Thyroid gland (tissue), 4 donors: ENCODE data around the gene MCTS1. TPM values are rescaled to one million over a fixed set of nuclear protein-coding genes. Genes with fewer than 3 reads are reported as not detected.

Experiments
- DNase-seq, 2 donors: peaks; one replicate each; pipeline ENCODE4 v3.0.0-alpha.2; 2019
- H3K27ac ChIP-seq, 3 donors: fragments of 200-600 bp; sonication (generic); 1 replicate in 2 of 3; 2 replicates in 1 of 3; pipeline ENCODE4 v1.5.1; 2016 to 2019; ENCODE audit warnings: mild to moderate bottlenecking in 1 of 3, moderate library complexity in 1 of 3
- H3K27me3 ChIP-seq: fragments of 200-600 bp; sonication (generic); one replicate; pipeline ENCODE4 v1.5.1; 2019
- H3K36me3 ChIP-seq, 2 donors: fragments of 200-600 bp; sonication (generic); one replicate each; pipeline ENCODE4 v1.5.1; 2016 to 2019
- H3K4me1 ChIP-seq, 2 donors: fragments of 200-600 bp; sonication (generic); one replicate each; pipeline ENCODE4 v1.5.1; 2017 to 2019
- H3K4me3 ChIP-seq, 3 donors: fragments of 200-600 bp; sonication (generic); replicated peaks in 1 of 3; 1 replicate in 2 of 3; 2 replicates in 1 of 3; pipeline ENCODE4 v1.5.1; 2016; ENCODE audit warnings: mild to moderate bottlenecking in 1 of 3
- H3K9me3 ChIP-seq: fragments of 200-600 bp; sonication (generic); one replicate; pipeline ENCODE4 v1.5.1; 2017
- CTCF ChIP-seq, 6 experiments: fragments of 200-600 bp in 3 of 6; fragments of 450-650 bp in 3 of 6; sonication (generic) in 3 of 6; IDR thresholded peaks; one replicate each; pipeline ENCODE4 v1.5.1; 2016 to 2019; ENCODE audit warnings: antibody characterized with exemption in 6 of 6, mild to moderate bottlenecking in 2 of 6, inconsistent platforms in 1 of 6, moderate library complexity in 1 of 6
- POLR2A ChIP-seq, 2 donors: fragments of 450-650 bp; IDR thresholded peaks; one replicate each; pipeline ENCODE4 v1.6.1; 2017; ENCODE audit warnings: antibody characterized with exemption in 2 of 2, mild to moderate bottlenecking in 2 of 2, moderate library complexity in 1 of 2
- WGBS, 2 donors: methylation state at CpG; one replicate each; pipeline ENCODE4 v1.1.5; 2017; 5-methylcytosine and 5-hydroxymethylcytosine counted together
- intact Hi-C: fragments of 100-400 bp; cut with DNase I; formaldehyde crosslinking; loops from one replicate; pipeline ENCODE4 v1.15.1; 2023
- total RNA-seq, 4 donors: library from RNA; depleted of rRNA; stranded (reverse); fragments of >200 nt; gene quantifications; one replicate each; pipeline ENCODE4 v1.2.3, GENCODE V29; 2016

MCTS1 gene
- total RNA-seq, 4 donors from 2014 or later: 25.0 to 36.2 (median 30.1) TPM

GRCh38 chrX:120617996-120618630 is 14.2 kb downstream of the MCTS1 start:
- no peaks in the 10 kb centered on the region for H3K36me3 ChIP-seq
- no peak for DNase-seq
- WGBS, 2 donors: 78 to 92% methylated on average over 5 of the region's 5 CpGs
- H3K4me1 ChIP-seq: no peaks in the 10 kb centered on the region
- H3K9me3 ChIP-seq: no peaks in the 10 kb centered on the region
- H3K4me3 ChIP-seq: no peak overlapping the region
- TF ChIP-seq CTCF (IDR thresholded peaks at IDR 0.05) (no peak), POLR2A (IDR thresholded peaks at IDR 0.05) (no peak)
- H3K27ac ChIP-seq: no peak overlapping the region
- intact Hi-C loops: no loop called here
- H3K27me3 ChIP-seq: no peaks in the 10 kb centered on the region

DNA sequence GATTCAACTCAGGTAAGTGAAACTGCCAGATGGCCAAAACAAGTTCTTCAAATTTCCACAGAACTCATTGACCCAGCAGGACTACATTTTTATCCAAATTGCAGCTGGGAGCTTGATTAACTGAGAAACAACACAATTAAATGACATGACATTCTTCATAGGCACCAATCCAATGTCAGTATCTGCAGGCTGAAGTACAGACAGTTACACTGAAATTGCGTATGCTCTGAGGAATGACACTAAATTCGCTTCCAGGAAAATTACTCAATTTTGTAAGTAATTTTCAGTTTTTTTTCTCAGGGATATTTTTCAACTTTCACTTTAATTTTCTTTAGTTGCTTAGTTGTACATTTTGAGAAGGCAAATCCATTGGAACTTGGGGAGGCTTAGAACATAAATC is 21.5 kb downstream of the MCTS1 start:
- H3K9me3 ChIP-seq: no peaks in the 10 kb centered on the region
- H3K27ac ChIP-seq: no peak overlapping the region
- 80 to 87% methylated on average over 2 of the region's 2 CpGs for WGBS, 2 donors
- no peaks in the 10 kb centered on the region for H3K27me3 ChIP-seq
- intact Hi-C loops: no loop called here
- no peak for DNase-seq
- TF ChIP-seq CTCF (IDR thresholded peaks at IDR 0.05): no peak
- TF ChIP-seq POLR2A (IDR thresholded peaks at IDR 0.05): no peak
- H3K36me3 ChIP-seq: no peaks in the 10 kb centered on the region
- no peak overlapping the region for H3K4me3 ChIP-seq
- H3K4me1 ChIP-seq: no peaks in the 10 kb centered on the region

GRCh38 chrX:120629667-120630537 is 26.0 kb downstream of the MCTS1 start, which contains the start of gene C1GALT1C1:
TSS of gene C1GALT1C1 (minus strand) at chrX:120630054. CDS start at chrX:120627166, 2,888 bp downstream.
- WGBS, 2 donors: 1% methylated on average over 11 to 26 of the region's 68 CpGs
- H3K4me1 ChIP-seq: no peaks in the 10 kb centered on the region
- peak within 1 kb of the TSS in 2 of 3 donors; percentile 43 to 71 for H3K4me3 ChIP-seq

GRCh38 chrX:120638619-120639018 is 34.7 kb downstream of the MCTS1 start:
- Histone ChIP-seq H3K9me3 (no peaks in the 10 kb centered on the region), H3K27ac (no peak overlapping the region), H3K36me3 (no peaks in the 10 kb centered on the region), H3K4me1 (no peaks in the 10 kb centered on the region), H3K4me3 (no peak overlapping the region), H3K27me3 (no peaks in the 10 kb centered on the region)
- intact Hi-C loops: no loop called here
- no peak for DNase-seq
- WGBS, 2 donors: 82 to 90% methylated on average over 4 of the region's 4 CpGs
- TF ChIP-seq CTCF (IDR thresholded peaks at IDR 0.05) (no peak), POLR2A (IDR thresholded peaks at IDR 0.05) (no peak)

More at GRCh38 chrX:120629667-120630537, 26.0 kb downstream of the MCTS1 start, which contains the start of gene C1GALT1C1:
- Histone ChIP-seq H3K36me3 (no peaks in the 10 kb centered on the region), H3K27me3 (no peaks in the 10 kb centered on the region), H3K9me3 (no peaks in the 10 kb centered on the region), H3K27ac (peak within 1 kb of the TSS; percentile 86 to 90 (median 87))
- TF ChIP-seq CTCF (IDR thresholded peaks at IDR 0.05) (no peak), POLR2A (IDR thresholded peaks at IDR 0.05) (peak in 1 of 2 donors; percentile 70)
- DNase-seq: peak; percentile 90 to 92
- intact Hi-C loops: no loop called here

GRCh38 chrX:120642871-120643270 is 39.0 kb downstream of the MCTS1 start:
- intact Hi-C loops: no loop called here
- no peaks in the 10 kb centered on the region for H3K36me3 ChIP-seq
- H3K4me1 ChIP-seq: no peaks in the 10 kb centered on the region
- DNase-seq: no peak
- H3K4me3 ChIP-seq: no peak overlapping the region
- no peaks in the 10 kb centered on the region for H3K27me3 ChIP-seq
- TF ChIP-seq CTCF (IDR thresholded peaks at IDR 0.05): no peak
- TF ChIP-seq POLR2A (IDR thresholded peaks at IDR 0.05): no peak
- H3K9me3 ChIP-seq: no peaks in the 10 kb centered on the region
- WGBS, 2 donors: 79 to 85% methylated on average over 2 of the region's 2 CpGs
- H3K27ac ChIP-seq: no peak overlapping the region
